GM18868 (cell line): ENCODE measurements around the gene USP47.
A peak's percentile ranks its signal among the peaks of the same experiment; 100 is the strongest.

Source experiments
- ATAC-seq: cut with Tn5 transposase; IDR thresholded peaks from one replicate; pipeline ENCODE4 v1.9.1; 2021; ENCODE audit warnings: mild to moderate bottlenecking, moderate library complexity; ENCODE audit not compliant: unreplicated experiment

The USP47 gene

GRCh38 chr11:11963842-11964773 is 122.3 kb downstream of the USP47 start:
- no peak for ATAC-seq

GRCh38 chr11:11964774-11965150 is 123.0 kb downstream of the USP47 start:
- ATAC-seq: no peak

GRCh38 chr11:11965192-11965591 is 123.4 kb downstream of the USP47 start:
- no peak for ATAC-seq

- no peak for ATAC-seq
These were observed 124.0 kb downstream of the USP47 start for GRCh38 chr11:11965656-11966353.

DNA sequence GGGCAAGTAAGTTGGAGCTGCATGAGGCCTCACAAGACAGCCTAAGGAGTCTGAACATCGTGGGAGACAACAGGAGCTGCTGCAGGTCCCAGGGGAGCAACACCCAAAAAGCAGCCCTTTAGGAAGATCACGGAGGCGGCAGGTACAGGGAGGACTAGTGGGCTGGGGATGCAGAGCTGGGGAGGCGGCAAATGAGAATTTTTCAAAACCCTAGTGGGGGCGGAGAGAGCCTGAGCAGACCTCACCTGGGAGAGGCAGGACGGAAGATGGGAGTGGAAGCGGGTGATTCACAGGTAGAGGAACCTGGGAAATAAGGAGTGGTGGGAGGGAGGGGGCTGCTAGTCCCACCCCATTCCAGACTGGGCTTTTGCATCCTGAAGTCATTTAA is 124.6 kb downstream of the USP47 start:
- ATAC-seq: no peak

DNA sequence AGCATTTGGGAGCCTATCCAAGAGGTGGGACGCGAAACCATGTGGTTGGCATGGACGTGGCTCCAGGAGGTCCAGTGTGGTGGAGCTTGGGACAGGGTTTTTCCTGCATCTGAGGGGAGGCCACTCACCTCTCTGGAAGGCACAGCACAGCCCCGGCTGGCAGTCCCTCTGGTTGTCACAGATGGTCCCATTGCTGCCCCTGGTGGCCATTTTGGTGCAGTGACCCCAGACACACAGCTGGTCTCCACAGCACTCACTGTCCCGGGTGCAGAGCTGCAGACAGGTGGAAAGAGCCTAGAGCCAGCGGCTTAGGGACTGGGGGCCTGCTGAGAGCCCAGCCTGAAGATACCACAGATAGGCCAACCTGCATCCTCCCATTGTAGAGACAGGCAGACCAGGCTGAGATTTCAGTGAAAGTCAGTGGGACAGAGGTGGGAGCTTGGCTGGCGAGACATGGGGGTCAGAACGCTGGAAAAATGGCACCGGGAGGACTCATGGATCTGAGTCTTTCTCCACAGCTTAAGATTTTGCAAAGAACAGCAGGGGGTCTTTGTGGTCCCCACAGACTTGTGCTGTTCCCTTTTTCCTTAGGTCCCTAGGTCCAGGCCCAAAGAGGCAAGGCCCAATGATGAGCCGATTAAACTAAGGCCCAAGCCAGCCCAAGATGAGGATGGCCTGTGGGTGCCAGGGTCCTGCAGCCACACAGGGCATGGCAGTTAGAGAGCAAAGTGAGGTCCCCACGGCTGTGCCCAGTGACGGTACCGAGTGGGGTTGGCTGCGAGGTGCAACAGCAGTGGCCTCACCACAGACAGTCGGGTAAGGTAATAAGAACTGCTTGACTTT is 125.3 kb downstream of the USP47 start:
- peak; percentile 99 for ATAC-seq

DNA sequence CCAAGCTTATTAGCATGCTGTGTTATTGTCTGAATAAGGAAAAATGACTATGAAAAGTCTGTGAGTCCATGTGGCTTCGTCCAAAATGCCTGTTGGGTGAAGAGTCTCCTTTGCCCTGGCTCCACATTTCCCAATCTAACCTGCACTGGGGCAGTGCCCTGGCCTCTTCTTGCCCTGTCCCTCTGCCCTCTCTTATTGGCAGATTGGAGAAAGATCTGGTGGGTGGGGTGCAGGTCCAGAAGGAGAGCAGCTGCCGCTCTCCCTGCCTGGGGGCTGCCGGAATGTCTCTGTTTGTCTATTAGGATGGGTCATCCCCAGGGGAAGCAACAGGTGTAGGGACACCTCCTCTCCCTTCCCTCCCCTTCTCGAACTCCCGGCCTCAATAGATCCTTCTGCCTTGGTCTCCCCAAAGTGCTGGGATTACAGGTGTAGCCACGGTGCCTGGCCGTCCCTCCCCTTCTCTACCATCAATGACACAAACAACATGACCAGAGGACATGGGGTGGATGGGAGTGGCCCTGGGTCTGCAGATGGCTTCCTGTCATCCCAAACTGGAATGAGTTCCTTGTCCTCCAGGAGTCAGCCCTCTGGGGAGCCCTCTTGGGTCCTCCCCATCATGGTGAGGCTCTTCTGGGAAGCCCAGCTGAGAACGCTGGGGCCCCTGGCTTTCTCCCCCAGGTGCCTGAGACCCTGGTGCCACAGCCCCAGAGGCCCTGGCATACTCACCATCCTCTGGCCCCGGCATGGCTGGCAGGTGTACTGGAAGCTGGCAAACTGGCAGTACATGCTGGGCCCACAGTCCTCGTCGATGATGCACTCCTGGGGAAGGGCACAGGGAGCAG is 126.1 kb downstream of the USP47 start:
- ATAC-seq: no peak

DNA sequence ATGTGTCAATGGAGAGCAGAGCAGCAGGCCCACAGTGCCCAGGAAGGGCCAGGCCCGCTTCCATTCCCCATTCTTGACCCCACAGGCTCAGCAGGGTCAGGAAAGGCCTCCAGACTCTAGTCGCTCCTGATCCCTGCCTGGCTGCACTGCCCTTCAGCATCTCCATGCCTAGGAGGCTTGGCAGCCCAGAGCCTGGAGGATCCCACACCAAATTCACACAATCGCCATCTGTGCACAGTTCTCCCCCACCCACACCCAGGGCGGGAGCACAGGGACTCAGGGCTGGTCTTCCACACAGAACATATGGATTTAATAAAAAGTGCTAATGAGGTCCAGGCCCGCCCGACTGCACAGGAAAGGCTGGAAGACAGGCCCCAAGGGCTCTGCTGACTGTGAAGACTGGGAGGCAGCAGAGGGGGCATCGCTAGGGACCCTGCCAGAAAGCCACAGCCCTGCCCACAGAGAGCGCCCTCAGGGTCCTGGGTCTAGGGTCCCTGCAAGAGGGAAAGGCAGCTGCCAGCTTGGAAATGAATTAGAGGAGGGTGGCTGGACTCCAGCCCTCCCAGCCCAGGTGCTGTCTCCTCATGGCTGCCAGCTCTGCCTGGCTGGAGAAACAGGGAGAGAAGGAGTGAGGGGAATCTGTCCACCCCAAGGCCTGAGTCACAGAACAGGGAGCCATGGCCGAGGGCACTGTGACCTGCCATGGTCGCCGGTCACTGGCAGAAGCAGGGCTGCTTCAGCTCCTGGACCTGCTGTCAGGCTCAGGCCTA is 126.9 kb downstream of the USP47 start:
- ATAC-seq: no peak

DNA sequence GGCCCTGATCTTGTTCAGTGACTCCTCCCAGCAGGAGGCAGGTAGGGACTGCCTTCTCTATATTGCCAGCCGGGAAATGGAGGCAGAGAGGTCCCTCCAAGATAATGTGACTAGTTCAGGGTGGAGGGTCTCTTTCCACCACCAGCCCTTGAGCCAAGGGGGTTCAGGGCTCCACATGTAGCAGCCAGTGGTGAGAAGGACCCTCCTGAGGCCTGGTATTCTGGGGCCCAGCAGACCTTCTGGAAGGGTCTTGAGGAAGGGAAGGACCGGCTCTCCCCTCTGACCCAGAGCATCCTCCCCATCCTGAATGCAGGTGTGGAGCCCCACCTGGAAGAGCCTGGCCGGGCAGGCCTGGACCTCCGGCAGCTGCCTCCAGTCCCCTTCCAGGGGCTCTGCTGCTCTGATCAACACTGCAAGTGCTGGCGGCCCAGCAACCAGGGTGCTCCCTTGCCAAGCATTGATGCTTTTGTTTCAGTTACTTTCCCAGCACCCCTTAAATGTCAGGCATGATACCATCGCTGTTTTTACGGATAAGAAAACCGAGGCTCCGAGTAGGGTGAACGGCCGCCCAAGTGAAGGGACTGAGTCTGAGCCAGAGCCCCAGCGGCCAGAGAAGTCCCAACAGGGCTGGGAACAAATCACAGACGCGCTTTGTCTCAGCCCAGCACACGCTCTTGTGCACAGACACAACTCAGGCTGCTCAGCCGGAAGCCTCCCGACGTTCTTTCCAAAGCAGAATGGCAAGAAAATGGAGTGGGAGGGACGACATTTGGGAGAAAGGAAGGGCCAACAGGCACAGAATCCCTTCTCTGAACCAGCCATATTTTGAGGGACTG is 127.8 kb downstream of the USP47 start:
- ATAC-seq: no peak

- ATAC-seq: no peak
These were observed 128.8 kb downstream of the USP47 start for GRCh38 chr11:11970556-11970955.

DNA sequence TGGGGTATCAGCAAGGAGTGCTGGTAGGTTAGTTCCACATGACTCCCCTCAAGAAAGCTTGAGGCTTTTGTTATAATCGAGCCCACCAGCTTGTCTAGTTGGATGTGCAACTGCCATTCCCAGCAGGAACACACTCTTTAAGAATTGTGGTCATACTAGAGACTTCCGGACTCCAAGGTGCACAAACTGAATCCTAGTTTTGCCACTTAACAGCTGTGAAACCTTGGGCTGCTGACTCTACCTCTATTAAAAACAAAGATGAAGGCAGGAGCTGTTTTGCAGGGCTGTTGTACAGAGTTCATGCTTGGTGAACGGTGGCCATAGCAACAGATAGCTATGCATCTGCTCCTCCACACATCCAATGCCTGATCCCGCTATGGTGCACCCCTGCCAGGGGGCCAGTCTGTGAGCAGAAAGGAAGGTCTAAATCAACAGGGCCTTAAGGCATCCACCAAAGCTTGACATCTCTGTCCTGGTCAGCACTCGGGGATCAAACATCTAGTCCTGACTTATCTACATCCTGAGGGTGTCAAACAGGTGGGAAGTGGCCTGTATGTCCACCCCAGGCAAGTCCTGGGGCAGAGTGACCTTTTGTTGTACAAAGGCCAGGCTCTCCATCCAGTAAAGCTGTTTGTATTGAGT is 130.3 kb downstream of the USP47 start:
- no peak for ATAC-seq

GRCh38 chr11:11972730-11973341 is 131.1 kb downstream of the USP47 start:
- ATAC-seq: no peak

DNA sequence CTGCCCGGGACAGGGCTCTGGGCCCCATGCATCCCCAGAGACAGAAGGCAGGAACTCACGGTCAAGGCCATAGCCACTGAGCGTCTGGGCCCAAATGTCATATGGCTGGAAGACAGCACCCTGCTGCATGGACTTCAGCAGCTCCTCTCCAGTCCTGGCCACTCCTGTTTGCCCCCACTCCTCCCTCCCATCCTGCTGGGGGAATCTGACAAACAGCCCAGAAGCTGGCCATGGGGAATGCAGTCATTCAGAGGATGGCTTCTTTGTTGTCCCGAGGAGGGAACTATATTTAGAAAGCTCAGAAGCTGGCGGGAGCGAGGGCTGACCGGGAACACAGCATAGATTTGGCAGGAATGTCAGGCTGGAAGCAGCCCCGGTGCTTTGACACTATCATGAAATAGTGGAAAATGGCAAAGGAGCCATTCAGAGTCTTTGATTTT is 131.6 kb downstream of the USP47 start:
- ATAC-seq: no peak

- ATAC-seq: no peak
These were observed 132.1 kb downstream of the USP47 start for GRCh38 chr11:11973866-11974265.

GRCh38 chr11:11975201-11976092 is 133.7 kb downstream of the USP47 start:
- ATAC-seq: no peak

DNA sequence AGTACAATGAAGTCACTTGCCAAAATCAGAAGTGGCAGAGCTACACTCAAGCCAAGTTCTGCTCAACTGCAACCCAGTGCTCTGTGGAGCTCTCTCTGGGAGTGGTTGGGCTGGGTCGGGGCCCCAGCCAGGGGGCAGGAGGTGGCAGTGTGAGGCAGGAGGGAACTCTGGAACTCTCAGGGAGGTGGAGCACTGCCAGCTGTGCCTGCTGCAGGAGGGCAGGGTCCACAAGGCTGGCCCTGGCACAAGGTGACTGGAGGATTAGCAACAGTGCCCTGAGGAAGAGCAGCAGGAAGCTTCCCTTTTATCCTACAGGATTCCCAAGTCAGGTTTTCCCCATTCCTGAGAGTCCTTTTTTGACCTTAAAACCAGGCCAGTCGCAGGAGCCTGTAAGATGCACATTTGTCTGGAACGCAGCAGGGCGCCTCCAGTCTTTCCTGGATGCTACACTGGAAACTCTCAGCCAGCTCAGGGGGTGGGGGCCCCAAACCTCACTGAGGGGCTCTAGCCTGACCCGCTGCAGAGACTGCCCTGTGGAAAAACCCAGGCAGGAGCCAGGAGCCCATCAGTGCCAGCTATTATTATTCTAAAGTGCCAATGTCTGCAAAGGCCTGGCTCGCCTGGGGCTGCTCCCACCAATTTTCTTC is 134.8 kb downstream of the USP47 start:
- no peak for ATAC-seq
